GM19463 (cell line): ENCODE measurements around the gene LCN10.
"Not testable (repeated sequence)": the region's sequence is repeated elsewhere in the genome, so short reads cannot be mapped to it uniquely, and the experiment has no call there.

ENCODE experiments used
- ATAC-seq: cut with Tn5 transposase; IDR thresholded peaks from one replicate; pipeline ENCODE4 v1.9.1; 2021; ENCODE audit warnings: mild to moderate bottlenecking, moderate library complexity; ENCODE audit not compliant: unreplicated experiment

The LCN10 gene

GRCh38 chr9:136704741-136705140, 38.0 kb downstream of the LCN10 start:
- ATAC-seq: not testable (repeated sequence)

- no peak for ATAC-seq
Observed at GRCh38 chr9:136703276-136703860, 39.4 kb downstream of the LCN10 start.

GRCh38 chr9:136701668-136702053, 41.1 kb downstream of the LCN10 start:
- no peak for ATAC-seq

- ATAC-seq: no peak
Observed at GRCh38 chr9:136700959-136701667, 41.6 kb downstream of the LCN10 start.

- no peak for ATAC-seq
Observed at GRCh38 chr9:136700304-136700703, 42.4 kb downstream of the LCN10 start.

GRCh38 chr9:136698635-136699246, 44.0 kb downstream of the LCN10 start:
- no peak for ATAC-seq

GRCh38 chr9:136697821-136698526, 44.8 kb downstream of the LCN10 start:
- ATAC-seq: no peak

GRCh38 chr9:136697146-136697820, 45.5 kb downstream of the LCN10 start:
- no peak for ATAC-seq

- no peak for ATAC-seq
Observed at GRCh38 chr9:136696502-136696901, 46.2 kb downstream of the LCN10 start.

- no peak for ATAC-seq
Observed at GRCh38 chr9:136695955-136696354, 46.8 kb downstream of the LCN10 start.

GRCh38 chr9:136695435-136695895, 47.3 kb downstream of the LCN10 start:
- no peak for ATAC-seq

- ATAC-seq: no peak
Observed at GRCh38 chr9:136694872-136695247, 47.9 kb downstream of the LCN10 start.

GRCh38 chr9:136694163-136694871, 48.4 kb downstream of the LCN10 start:
- ATAC-seq: no peak

- no peak for ATAC-seq
Observed at GRCh38 chr9:136693490-136694162, 49.1 kb downstream of the LCN10 start.

- ATAC-seq: no peak
Observed at GRCh38 chr9:136693135-136693489, 49.6 kb downstream of the LCN10 start.

GRCh38 chr9:136692185-136693134, 50.3 kb downstream of the LCN10 start:
- ATAC-seq: no peak

GRCh38 chr9:136691316-136692184, 51.2 kb downstream of the LCN10 start:
- no peak for ATAC-seq

GRCh38 chr9:136690806-136691261, 51.9 kb downstream of the LCN10 start:
- ATAC-seq: no peak
